Neural cell (in vitro differentiated cells): ENCODE data around the gene ACTRT2. TPM values are rescaled to one million over a fixed set of nuclear protein-coding genes. Genes with fewer than 3 reads are reported as not detected.

ENCODE experiments used
- H2AFZ ChIP-seq: fragments of 200-600, 300-800 bp; sonication (generic), shearing (Covaris generic); 2 replicates; pipeline ENCODE4 v1.6.0; 2014; ENCODE audit warnings: low read depth, mild to moderate bottlenecking, antibody characterized with exemption, low read length, moderate library complexity
- H3F3A ChIP-seq: fragments of 200-600 bp; shearing (Covaris generic); 2 replicates; pipeline ENCODE4 v1.6.1; 2016; ENCODE audit warnings: mild to moderate bottlenecking, moderate library complexity, mixed read lengths, antibody characterized with exemption, low read length; ENCODE audit not compliant: insufficient read depth, poor library complexity, severe bottlenecking
- H3K27ac ChIP-seq: fragments of 200-600, 300-800 bp; sonication (generic), shearing (Covaris generic); 2 replicates; pipeline ENCODE4 v1.5.1; 2014; ENCODE audit warnings: mild to moderate bottlenecking, low read length, moderate library complexity
- H3K27me3 ChIP-seq: fragments of 300-800, 200-600 bp; sonication (generic), shearing (Covaris generic); 2 replicates; pipeline ENCODE4 v1.6.0; 2014; ENCODE audit warnings: mild to moderate bottlenecking, low read depth, low read length, moderate library complexity; ENCODE audit not compliant: insufficient read depth
- H3K36me3 ChIP-seq: fragments of 300-800, 200-600 bp; sonication (generic), shearing (Covaris generic); 2 replicates; pipeline ENCODE4 v1.5.1; 2014; ENCODE audit warnings: mild to moderate bottlenecking, antibody characterized with exemption, low read length, moderate library complexity; ENCODE audit not compliant: insufficient read depth
- H3K4me2 ChIP-seq: fragments of 300-800, 200-600 bp; sonication (generic), shearing (Covaris generic); 2 replicates; pipeline ENCODE4 v1.6.0; 2014; ENCODE audit warnings: mild to moderate bottlenecking, low read length
- H3K4me3 ChIP-seq: fragments of 300-800, 200-600 bp; sonication (generic), shearing (Covaris generic); 2 replicates; pipeline ENCODE4 v1.5.1; 2014; ENCODE audit warnings: mild to moderate bottlenecking, low read length, moderate library complexity
- H3K79me2 ChIP-seq: fragments of 200-600 bp; shearing (Covaris generic); replicated peaks from 2 replicates; pipeline ENCODE4 v1.6.0; 2014; ENCODE audit warnings: mild to moderate bottlenecking, low read length, moderate library complexity; ENCODE audit not compliant: insufficient read depth
- H3K9ac ChIP-seq: fragments of 300-800, 200-600 bp; sonication (generic), shearing (Covaris generic); 2 replicates; pipeline ENCODE4 v1.6.1; 2016; ENCODE audit warnings: mild to moderate bottlenecking, low read length, mixed read lengths
- H3K9me2 ChIP-seq: fragments of 200-600 bp; shearing (Covaris generic); 2 replicates; pipeline ENCODE4 v1.6.1; 2016; ENCODE audit warnings: mild to moderate bottlenecking, low read length, mixed read lengths; ENCODE audit not compliant: insufficient read depth
- H3K9me3 ChIP-seq: fragments of 200-600, 300-800 bp; sonication (generic), shearing (Covaris generic); 2 replicates; pipeline ENCODE4 v1.6.1; 2016; ENCODE audit warnings: mild to moderate bottlenecking, mixed run types, low read length, moderate library complexity, mixed read lengths
- H4K20me1 ChIP-seq: fragments of 200-600 bp; shearing (Covaris generic); 2 replicates; pipeline ENCODE4 v1.6.1; 2016; ENCODE audit warnings: mild to moderate bottlenecking, mixed run types; ENCODE audit not compliant: insufficient read depth
- CTCF ChIP-seq: fragments of 450-650 bp; IDR thresholded peaks from 2 replicates; pipeline ENCODE4 v1.5.1; 2014; ENCODE audit warnings: antibody characterized with exemption, mild to moderate bottlenecking, moderate library complexity; ENCODE audit not compliant: poor library complexity, severe bottlenecking
- EP300 ChIP-seq: fragments of 450-650 bp; conservative IDR thresholded peaks from 2 replicates; pipeline ENCODE4 v1.6.1; 2014; ENCODE audit warnings: antibody characterized with exemption, mild to moderate bottlenecking, moderate library complexity; ENCODE audit not compliant: poor library complexity, severe bottlenecking
- MXI1 ChIP-seq: fragments of 450-650 bp; conservative IDR thresholded peaks from 2 replicates; pipeline ENCODE4 v1.6.1; 2014; ENCODE audit warnings: antibody characterized with exemption, mild to moderate bottlenecking; ENCODE audit not compliant: poor library complexity, severe bottlenecking
- POLR2AphosphoS5 ChIP-seq: IDR thresholded peaks from 2 replicates; pipeline ENCODE4 v1.6.1; 2012
- RAD21 ChIP-seq: fragments of 450-650 bp; conservative IDR thresholded peaks from 2 replicates; pipeline ENCODE4 v1.6.1; 2014; ENCODE audit warnings: antibody characterized with exemption, mild to moderate bottlenecking, moderate library complexity
- REST ChIP-seq: IDR thresholded peaks from 2 replicates; pipeline ENCODE4 v1.6.1; 2012; ENCODE audit warnings: borderline replicate concordance
- polyA plus RNA-seq: library from polyadenylated mRNA; depleted of rRNA; stranded (reverse); fragments of >200 nt; gene quantifications from 2 replicates; pipeline ENCODE4 v1.2.3, GENCODE V29; 2014

The ACTRT2 gene
- polyA plus RNA-seq, 1 donor from 2014 or later, result not detected

GRCh38 chr1:3071565-3072390 lies 50.5 kb downstream of the ACTRT2 start:
- Histone ChIP-seq H3K9ac (peak overlapping the region; percentile 57), H3K4me2 (no peak overlapping the region), H3K36me3 (no peaks in the 10 kb centered on the region), H3K9me2 (no peaks in the 10 kb centered on the region), H2AFZ (no peak overlapping the region), H3K79me2 (peaks cover 81% of the 10 kb centered on the region), H3F3A (no peaks in the 10 kb centered on the region), H3K27ac (no peak overlapping the region), H3K4me3 (peak overlapping the region; percentile 65), H3K9me3 (no peaks in the 10 kb centered on the region), H4K20me1 (no peaks in the 10 kb centered on the region), H3K27me3 (peaks cover 58% of the 10 kb centered on the region)
- TF ChIP-seq CTCF (no peak), MXI1 (no peak), POLR2AphosphoS5 (no peak), REST (no peak), EP300 (no peak), RAD21 (no peak)

Other genes with a start within 250 kb of the ACTRT2 start
- gene TTC34, start 219.8 kb upstream of the ACTRT2 start, polyA plus RNA-seq, result 0.05 TPM in 1 of 2 replicates, not detected in the other
- gene PRDM16, start 47.7 kb downstream of the ACTRT2 start, polyA plus RNA-seq, result 0.16 and 0.21 TPM in 2 replicates